A673 (cell line): ENCODE results near the gene EFCAB6. TPM values are rescaled to one million over a fixed set of nuclear protein-coding genes. Genes with fewer than 3 reads are reported as not detected.

Experiments
- BruUV-seq: library from RNA; stranded (reverse); fragments of 400-500 nt; replicated peaks from 2 replicates; lab custom pipeline; 2021; lab: Mats Ljungman, UMichigan
- CTCF ChIA-PET: fragments of 300-600 bp; sonication (Branson Sonifier 250); formaldehyde crosslinking; loops from one replicate; lab custom pipeline; 2022; ENCODE audit warnings: antibody characterized with exemption; lab: Charles Lee
- POLR2A ChIA-PET: fragments of 300-600 bp; sonication (Branson Sonifier 250); formaldehyde crosslinking; loops from one replicate; lab custom pipeline; 2022; ENCODE audit warnings: antibody characterized with exemption; ENCODE audit not compliant: low non-redundant PET; lab: Charles Lee
- DNase-seq: peaks from one replicate; pipeline ENCODE4 v3.0.0-alpha.2; 2015; ENCODE audit warnings: low spot score
- H3K27ac ChIP-seq: fragments of 200-600 bp; sonication (generic); 2 replicates; pipeline ENCODE4 v1.5.1; 2016; ENCODE audit warnings: mixed run types, low read depth, mild to moderate bottlenecking, mixed read lengths, antibody characterized with exemption, low read length; ENCODE audit not compliant: poor library complexity, severe bottlenecking
- H3K27me3 ChIP-seq: fragments of 200-600 bp; sonication (generic); replicated peaks from 2 replicates; pipeline ENCODE4 v1.6.1; 2017; ENCODE audit warnings: mixed run types, low read depth, mild to moderate bottlenecking, mixed read lengths, antibody characterized with exemption, low read length; ENCODE audit not compliant: insufficient read depth, poor library complexity
- H3K36me3 ChIP-seq: fragments of 200-600 bp; sonication (generic); 2 replicates; pipeline ENCODE4 v1.6.1; 2016; ENCODE audit warnings: mixed run types, mild to moderate bottlenecking, mixed read lengths, antibody characterized with exemption, low read length; ENCODE audit not compliant: insufficient read depth, poor library complexity, severe bottlenecking
- H3K4me1 ChIP-seq: fragments of 200-600 bp; sonication (generic); 2 replicates; pipeline ENCODE4 v1.6.1; 2017; ENCODE audit warnings: mixed run types, mild to moderate bottlenecking, mixed read lengths, antibody characterized with exemption, low read length; ENCODE audit not compliant: insufficient read depth, poor library complexity, severe bottlenecking
- H3K4me3 ChIP-seq: fragments of 200-600 bp; sonication (generic); 2 replicates; pipeline ENCODE4 v1.5.1; 2016; ENCODE audit warnings: low read depth, mixed run types, mild to moderate bottlenecking, mixed read lengths, low read length; ENCODE audit not compliant: poor library complexity, severe bottlenecking
- H3K9me3 ChIP-seq: fragments of 200-600 bp; sonication (generic); 2 replicates; pipeline ENCODE4 v1.6.1; 2016; ENCODE audit warnings: mixed run types, low read depth, mild to moderate bottlenecking, mixed read lengths, antibody characterized with exemption, low read length; ENCODE audit not compliant: poor library complexity, severe bottlenecking
- EZH2 ChIP-seq: fragments of 200-600 bp; sonication (generic); IDR thresholded peaks from 2 replicates; pipeline ENCODE4 v1.6.1; 2017; ENCODE audit warnings: borderline replicate concordance, low read depth, mild to moderate bottlenecking, mixed read lengths, antibody characterized with exemption, low read length; ENCODE audit not compliant: poor library complexity, severe bottlenecking
- intact Hi-C: fragments of 100-400 bp; cut with micrococcal nuclease; formaldehyde crosslinking; loops from one replicate; pipeline ENCODE4 v1.10.0; 2022; ENCODE audit not compliant: unreplicated experiment
- total RNA-seq: library from RNA; stranded (reverse); gene quantifications from 2 replicates; pipeline ENCODE4 v1.2.3, GENCODE V29; 2021
- TF ChIP-seq, protein P1 (sequence below): fragments of 300-800, 200-600 bp; sonication (generic); conservative IDR thresholded peaks from 2 replicates; pipeline ENCODE4 v1.5.1; 2017; ENCODE audit warnings: low read depth, mild to moderate bottlenecking, antibody characterized with exemption, low read length, moderate library complexity, mixed read lengths

EFCAB6 gene
- total RNA-seq, 1 experiment from 2014 or later = 0.41 TPM

DNA sequence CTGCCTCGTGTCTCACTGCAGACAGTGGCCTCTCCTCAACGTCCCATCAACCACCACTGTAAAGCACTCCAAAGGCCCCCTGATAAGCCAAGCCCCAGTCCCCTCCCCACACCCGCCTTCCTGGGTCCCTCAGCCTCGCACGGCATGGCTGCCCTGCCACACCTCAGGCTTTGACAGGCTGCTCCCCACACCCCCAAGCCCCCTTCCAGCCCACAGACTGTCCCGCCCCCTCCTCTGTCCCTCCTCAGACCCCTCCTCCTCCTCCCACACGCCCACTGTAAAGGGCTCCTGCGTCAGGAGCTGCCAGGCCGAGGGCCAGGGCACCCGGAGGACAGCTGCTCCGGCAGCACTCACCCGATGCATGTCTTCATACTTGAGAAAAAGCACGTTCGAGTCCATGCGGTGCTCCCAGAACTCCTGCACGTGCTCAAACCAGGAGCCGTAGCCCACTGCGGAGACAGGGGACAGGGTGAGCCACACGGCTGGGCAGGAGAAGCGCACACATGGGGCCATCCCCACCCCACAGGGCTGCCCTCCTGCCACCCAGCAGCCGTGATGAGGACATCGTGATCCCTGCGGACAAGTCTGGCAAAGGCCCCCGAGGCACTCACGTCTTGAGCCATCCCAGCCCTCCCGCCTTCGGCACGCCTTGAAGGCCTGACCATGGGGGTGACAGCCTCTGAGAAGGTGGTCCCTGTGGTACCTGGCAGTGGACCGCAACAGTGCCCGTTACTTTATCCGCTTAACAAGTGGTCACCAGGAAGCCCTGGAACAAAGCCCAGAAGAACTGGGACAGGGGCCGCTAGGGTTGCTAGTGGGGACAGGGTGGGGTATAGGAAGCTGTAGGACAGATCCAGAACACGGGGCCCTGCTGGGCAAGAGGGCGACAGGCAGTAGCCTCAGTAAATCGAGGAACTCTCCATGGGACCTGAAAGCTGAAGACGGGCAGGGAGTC, 21.5 kb upstream of the EFCAB6 start:
- ChIA-PET CTCF (no interaction called here), POLR2A (no interaction called here)
- intact Hi-C loops = no loop called here

DNA sequence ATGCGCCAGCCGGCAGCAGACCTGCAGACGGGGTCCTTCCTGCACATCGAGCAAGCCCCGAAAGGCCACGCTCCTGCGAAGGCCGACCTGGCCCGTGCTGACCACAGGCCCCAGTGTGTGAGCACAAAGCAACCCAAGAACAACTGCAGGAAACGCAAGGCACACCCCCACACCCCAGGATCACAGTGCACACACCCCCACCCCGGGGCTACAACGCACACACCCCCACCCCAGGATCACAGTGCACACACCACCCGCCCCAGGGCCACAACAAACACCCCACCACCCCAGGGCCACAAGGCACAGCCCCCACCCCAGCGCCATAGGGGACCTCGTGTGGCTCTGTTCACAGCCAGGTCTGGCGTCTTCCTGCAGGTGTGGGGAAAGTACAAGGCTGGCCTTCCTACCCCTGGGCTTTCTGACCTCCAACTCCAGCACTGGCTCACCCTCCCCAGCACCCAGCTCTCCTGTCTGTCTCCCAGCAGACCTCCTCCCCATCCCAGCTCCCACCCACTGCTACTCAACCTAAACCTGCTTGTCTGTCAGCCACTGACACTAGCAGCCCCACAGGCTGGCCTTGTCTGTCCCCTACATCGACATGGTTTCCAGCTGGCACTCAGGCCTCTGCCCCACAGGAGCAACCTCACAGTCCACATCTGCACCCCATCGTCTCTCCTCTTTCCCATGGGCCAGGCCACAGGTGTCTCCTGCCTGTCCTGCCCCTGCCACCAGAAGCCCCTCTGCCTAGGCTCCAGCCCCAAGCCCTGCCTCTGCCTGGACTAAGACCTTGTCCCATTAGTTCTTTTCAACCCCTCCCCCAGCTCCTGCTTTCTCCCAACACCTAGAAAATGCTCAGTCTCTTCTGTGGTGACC, 20.5 kb upstream of the EFCAB6 start:
- H3K9me3 ChIP-seq = no peaks in the 10 kb centered on the region
- H3K4me3 ChIP-seq = no peak overlapping the region
- ChIA-PET CTCF (no interaction called here), POLR2A (no interaction called here)
- H3K27ac ChIP-seq = no peak overlapping the region
- H3K36me3 ChIP-seq = no peaks in the 10 kb centered on the region
- peaks cover 4% of the 10 kb centered on the region for H3K4me1 ChIP-seq
- intact Hi-C loops = no loop called here
- no TSS peak for BruUV-seq
- H3K27me3 ChIP-seq = no peaks in the 10 kb centered on the region
- no peak for DNase-seq
- TF ChIP-seq EZH2 = no peak
- TF ChIP-seq, protein P1, sequence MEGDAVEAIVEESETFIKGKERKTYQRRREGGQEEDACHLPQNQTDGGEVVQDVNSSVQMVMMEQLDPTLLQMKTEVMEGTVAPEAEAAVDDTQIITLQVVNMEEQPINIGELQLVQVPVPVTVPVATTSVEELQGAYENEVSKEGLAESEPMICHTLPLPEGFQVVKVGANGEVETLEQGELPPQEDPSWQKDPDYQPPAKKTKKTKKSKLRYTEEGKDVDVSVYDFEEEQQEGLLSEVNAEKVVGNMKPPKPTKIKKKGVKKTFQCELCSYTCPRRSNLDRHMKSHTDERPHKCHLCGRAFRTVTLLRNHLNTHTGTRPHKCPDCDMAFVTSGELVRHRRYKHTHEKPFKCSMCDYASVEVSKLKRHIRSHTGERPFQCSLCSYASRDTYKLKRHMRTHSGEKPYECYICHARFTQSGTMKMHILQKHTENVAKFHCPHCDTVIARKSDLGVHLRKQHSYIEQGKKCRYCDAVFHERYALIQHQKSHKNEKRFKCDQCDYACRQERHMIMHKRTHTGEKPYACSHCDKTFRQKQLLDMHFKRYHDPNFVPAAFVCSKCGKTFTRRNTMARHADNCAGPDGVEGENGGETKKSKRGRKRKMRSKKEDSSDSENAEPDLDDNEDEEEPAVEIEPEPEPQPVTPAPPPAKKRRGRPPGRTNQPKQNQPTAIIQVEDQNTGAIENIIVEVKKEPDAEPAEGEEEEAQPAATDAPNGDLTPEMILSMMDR = no peak

More for the DNA sequence above, 21.5 kb upstream of the EFCAB6 start:
- no peak overlapping the region for H3K4me3 ChIP-seq
- no peaks in the 10 kb centered on the region for H3K36me3 ChIP-seq
- BruUV-seq = no TSS peak
- no peak overlapping the region for H3K27ac ChIP-seq
- TF ChIP-seq, protein P1 = no peak
- no peak for TF ChIP-seq EZH2
- H3K4me1 ChIP-seq = peaks cover 12% of the 10 kb centered on the region
- DNase-seq = no peak
- no peaks in the 10 kb centered on the region for H3K9me3 ChIP-seq
- no peaks in the 10 kb centered on the region for H3K27me3 ChIP-seq

DNA sequence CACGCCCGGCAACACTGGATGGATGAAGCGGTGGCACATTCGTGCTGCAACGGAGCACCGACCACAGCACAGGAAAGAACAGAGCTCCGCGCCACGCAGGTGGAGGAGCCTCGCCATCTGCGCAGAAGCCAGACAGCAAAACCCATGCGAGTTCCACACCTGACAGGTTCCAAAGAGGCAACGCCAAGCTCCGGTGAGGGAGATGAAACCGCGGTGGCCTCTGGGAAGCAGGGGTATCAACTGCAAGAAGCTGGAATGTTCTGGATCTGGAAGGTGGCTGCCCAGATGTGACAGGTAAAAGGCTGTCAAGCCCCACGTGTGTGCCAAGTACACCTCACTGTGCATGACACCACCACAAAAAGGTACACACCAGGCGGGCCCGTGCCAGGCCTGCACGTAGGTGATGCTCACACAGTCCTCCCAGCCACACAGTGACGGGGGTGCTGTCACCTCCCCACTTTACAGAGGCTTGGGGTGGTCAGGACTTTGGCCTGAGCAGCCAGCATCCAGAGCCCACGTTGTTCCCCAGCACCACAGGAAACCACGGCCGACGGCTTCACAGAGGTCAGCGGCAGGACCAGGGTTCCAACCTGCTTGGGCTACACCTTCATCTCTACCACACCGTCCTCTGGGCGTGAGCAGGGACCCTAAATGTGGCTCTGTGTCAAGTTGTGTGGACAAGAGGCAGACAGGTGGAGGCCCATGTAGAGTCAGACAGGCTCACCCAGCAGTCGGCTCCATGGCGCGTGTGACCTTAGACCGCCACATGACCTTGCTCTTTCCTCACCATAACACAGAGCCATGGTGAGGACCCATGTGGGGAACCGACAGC, 19.7 kb upstream of the EFCAB6 start:
- no peaks in the 10 kb centered on the region for H3K4me1 ChIP-seq
- POLR2A ChIA-PET = no interaction called here
- H3K36me3 ChIP-seq = no peaks in the 10 kb centered on the region
- no peak overlapping the region for H3K4me3 ChIP-seq
- CTCF ChIA-PET = no interaction called here
- TF ChIP-seq, protein P1 = no peak
- DNase-seq = no peak
- intact Hi-C loops = no loop called here
- no peak overlapping the region for H3K27ac ChIP-seq
- no TSS peak for BruUV-seq
- H3K9me3 ChIP-seq = no peaks in the 10 kb centered on the region
- H3K27me3 ChIP-seq = no peaks in the 10 kb centered on the region
